HG02588 (cell line): ENCODE data around the gene RIT2.

ENCODE experiments used
- ATAC-seq: cut with Tn5 transposase; IDR thresholded peaks from one replicate; pipeline ENCODE4 v1.9.1; 2021; ENCODE audit warnings: mild to moderate bottlenecking, moderate library complexity; ENCODE audit not compliant: unreplicated experiment

The RIT2 gene

DNA sequence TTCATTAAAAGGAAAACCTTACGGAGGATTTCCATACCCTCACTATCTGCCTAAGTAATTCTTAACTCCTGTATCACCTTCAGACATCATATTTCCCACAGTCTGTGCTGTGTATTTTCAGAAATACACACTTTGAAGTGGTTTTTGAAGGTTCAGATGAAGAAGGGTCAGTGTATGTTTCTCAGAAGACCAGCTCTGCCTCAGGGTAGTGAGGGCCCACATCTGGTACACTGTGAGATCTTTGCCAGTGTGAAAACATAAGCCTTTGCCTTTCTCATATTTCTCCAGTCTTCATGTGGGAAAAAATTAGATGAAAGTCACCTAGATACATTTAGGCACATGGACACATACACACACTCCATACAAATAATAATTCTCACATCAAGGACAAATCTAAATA lies 408.4 kb downstream of the RIT2 start:
- ATAC-seq = no peak

GRCh38 chr18:42706618-42707017 lies 408.9 kb downstream of the RIT2 start:
- no peak for ATAC-seq

- ATAC-seq = no peak
Observed at GRCh38 chr18:42706029-42706608, 409.4 kb downstream of the RIT2 start.
